HL-60/S4 (cell line): Measurements from ENCODE around the gene RNU4-1.
"Not testable (repeated sequence)": the region's sequence is repeated elsewhere in the genome, so short reads cannot be mapped to it uniquely, and the experiment has no call there.

Experiments used
- in situ Hi-C: fragments of 300-500 bp; cut with MboI; formaldehyde crosslinking; loops from 2 replicates; pipeline ENCODE4 v1.14.3; 2022; ENCODE audit warnings: low sequenced_read_pairs

Gene RNU4-1

GRCh38 chr12:120259418-120260202 lies 33.4 kb downstream of the RNU4-1 start:
- in situ Hi-C loops, result no loop called here

DNA sequence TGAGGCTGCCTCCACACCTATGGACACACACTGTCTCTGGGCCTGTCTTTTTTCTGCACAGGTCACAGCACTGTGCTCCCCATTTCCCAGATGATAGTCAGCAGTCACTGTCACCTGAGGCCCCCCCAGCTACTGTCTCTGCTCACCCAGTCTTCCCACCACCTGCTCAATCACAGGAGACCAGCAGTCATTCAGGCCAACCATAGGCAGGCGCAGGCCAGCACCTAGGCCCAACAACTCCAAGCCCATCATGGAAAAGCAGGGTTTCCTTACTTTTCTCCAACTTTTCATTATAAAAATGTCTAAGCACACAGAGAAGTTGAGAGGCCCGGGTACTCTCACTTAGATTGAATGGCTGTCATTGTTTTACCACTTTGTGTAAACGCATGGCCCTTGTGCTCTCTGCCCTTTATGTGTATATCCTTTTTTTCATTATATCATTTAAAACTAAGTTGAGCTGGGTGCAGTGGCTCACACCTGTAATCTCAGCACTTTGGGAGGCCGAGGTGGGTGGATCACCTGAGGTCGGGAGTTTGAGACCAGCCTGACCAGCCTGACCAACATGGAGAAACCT lies 34.6 kb downstream of the RNU4-1 start:
- in situ Hi-C loops, result no loop called here

- in situ Hi-C loops, result no loop called here
These were observed 35.8 kb downstream of the RNU4-1 start for GRCh38 chr12:120257041-120257821.

DNA sequence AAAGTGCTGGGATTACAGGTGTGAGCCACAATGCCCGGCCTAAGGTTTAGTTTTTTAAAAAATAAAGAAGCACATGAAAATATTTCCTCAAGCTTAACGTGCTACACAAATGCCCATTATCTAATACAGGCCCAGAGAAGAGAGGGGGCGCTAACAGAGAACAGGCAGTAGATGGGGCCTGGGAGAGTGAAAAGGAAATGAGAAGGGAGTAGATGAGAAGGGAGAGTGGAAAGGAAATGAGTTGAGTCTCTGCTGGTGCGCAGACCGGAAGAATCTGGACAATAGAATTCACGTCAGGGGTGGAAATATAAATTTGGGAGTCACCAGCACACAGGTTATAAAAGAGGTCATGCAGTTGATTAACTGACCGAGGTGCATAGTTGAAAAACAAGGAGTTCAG lies 38.2 kb downstream of the RNU4-1 start:
- in situ Hi-C loops, result no loop called here

- in situ Hi-C loops, result not testable (repeated sequence)
These were observed 39.7 kb downstream of the RNU4-1 start for GRCh38 chr12:120253313-120253712.

DNA sequence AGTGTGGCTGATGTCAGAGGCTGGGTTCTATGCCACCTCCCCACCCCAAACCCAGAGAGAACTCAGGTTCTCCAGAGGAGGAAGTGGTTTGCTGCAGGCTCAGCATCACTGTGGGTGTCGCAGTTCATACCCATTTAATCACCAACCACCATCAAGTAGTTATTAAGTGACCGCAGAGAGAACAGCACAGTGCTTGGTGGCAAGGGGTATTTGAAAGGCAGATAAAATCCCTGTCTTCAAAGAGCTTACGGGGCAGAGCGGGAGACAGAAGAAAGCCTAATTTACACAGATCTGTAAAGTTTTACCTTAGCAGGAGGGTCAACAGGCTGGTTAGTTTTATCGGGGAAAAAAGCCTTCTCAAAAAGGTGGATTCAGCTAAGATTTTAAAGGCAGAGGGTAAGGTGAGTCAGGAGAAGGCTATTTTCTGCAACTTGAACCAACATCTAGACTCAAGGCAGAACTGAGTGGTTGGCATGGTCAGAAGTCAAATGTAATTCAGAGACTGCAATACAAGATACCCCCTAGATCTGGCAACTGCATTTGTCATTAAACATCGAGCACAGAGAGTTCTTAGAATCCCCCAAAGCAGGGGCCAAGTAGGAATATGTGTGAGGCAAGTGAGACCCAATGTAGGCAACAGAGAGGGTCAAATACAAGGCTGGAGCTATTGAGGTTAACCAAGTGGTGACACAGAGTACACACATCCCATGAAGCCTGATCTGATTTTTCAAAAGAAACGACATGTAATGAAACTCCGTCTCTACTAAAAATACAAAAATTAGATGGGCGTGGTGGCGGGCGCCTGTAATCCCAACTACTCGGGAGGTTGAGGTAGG lies 40.7 kb downstream of the RNU4-1 start:
- in situ Hi-C loops, result no loop called here

DNA sequence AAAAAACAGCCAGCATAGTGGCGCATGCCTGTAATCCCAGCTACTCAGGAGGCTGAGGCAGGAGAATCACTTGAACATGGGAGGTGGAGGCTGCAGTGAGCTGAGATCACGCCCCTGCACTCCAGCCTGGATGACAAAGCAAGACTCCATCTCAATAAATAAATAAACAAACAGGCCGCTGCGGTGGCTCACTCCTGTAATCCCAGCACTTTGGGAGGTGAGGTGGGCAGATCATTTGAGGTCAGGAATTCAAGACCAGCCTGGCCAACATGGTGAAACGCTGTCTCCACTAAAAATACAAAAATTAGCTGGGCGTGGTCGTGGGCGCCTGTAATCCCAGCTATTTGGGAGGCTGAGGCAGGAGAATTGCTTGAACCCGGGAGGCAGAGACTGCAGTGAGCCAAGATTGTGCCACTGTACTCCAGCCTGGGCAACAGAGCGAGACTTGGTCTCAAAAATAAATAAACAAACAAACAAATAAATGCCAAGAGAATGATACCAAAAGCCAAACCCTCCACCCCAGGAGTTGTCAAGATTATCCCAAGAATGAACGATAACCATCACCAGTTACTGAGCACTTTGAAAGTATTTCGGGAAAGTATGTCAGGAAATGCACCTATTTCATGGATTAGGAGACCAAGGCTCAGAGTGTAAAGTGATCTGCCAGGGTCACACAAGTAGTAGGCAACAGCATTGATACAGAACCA lies 41.5 kb downstream of the RNU4-1 start:
- in situ Hi-C loops, result not testable (repeated sequence)

DNA sequence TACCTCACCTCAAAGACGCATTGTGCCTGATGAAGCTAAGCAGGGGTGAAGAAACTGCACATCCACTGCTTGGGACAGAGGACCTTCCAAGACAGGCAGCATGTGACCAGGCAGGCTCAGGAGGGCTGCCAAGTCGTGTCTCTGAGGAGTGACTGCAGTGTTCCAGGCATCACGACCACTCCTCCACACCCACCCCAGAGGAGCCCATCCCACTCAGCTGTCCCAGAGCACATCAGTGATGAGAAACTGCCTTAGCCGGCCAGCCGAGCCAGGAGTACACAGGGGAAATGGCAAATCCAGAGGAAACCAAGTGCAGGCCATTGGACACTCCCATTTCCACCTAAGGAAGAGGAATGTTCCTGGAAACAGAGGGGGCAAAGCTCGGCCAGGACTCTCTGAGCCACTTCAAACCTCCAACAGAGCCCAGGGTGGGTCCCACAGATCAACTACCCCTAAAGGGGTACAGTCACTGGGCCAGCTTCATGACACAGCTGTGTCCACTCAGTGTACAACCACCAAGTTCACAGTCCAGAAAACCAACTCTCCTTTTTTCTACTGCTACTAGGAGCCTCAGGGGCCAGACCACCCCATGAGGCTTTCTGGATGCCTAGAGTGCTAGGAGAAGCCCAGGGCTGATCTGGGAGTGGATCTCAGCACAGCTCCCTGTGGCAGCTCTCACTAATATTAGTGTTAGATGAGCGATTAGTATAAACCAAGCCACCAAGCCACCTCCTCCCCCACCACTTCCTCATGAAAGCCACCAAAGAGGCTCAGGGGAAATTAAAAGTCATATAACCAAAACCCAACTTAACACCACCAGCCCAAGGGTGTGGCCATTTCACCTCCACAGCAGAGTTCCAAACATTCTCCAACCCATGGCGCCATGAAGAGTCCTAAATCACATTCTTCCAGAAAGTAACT lies 42.9 kb downstream of the RNU4-1 start:
- in situ Hi-C loops, result no loop called here

DNA sequence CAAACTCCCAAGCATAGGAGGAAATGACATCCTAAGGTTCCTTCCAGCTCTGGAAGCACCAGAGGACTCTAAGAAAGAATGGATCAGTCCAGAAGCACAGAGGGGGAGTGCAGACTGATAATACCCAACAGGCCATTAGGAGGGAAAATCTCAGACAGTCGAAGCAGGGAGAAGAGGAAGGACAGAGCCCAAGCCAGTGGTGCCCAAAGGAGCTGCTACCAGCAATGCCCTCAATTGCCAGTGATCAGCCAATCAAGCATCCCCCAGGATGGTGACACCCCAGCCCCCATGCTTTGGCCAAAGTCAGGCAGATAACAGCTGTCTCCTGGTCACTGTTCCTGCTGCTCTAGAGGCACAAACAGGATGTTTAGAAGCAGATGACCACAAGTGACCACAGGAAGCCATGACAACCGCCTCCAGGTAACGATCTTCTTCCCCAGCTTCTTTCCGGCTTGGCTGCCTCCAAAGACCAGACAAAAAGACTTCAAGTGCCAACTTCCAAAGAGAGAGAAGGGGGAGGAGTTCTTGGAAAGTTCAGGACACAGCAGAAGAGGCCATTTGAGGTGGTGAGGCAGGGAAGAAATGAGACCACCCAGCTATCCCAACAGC lies 43.7 kb downstream of the RNU4-1 start:
- in situ Hi-C loops, result no loop called here

GRCh38 chr12:120247621-120248030 lies 45.4 kb downstream of the RNU4-1 start:
- in situ Hi-C loops, result no loop called here

DNA sequence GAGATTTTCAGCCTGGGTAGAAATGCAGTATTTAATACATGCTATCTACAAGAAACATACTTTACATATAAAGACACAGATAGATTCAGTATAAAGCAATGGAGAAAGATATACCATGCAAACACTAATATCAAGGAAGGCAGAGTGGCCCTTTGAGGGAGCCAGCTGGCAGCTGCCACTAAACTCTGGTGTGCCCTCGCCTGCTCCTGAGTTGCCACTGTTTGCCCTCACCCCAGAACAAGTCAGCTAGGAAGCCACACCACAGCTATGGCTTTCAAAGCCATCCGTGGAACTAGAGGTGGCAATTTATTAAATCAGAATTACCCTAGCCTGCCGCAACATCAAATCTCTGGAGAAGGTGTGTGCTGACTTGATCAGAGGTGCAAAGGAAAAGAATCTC lies 45.9 kb downstream of the RNU4-1 start:
- in situ Hi-C loops, result no loop called here

DNA sequence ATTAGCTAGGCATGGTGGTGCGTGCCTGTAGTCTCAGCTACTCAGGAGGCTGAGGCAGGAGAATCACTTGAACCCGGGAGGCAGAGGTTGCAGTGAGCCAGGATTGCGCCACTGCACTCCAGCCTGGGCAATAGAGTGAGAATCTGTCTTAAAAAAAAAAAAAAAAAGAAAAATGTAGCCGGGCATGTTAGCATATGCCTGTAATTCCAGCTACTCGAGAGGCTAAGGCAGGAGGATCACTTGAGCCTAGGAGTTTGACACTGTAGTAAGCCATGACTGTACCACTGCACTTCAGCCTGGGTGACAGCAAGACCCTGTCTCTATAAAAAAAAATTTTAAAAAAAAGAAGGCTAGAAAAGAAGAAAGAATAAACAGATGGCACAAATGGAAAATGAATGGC lies 46.3 kb downstream of the RNU4-1 start:
- in situ Hi-C loops, result not testable (repeated sequence)
